ENCODE data around the gene ATP6V0B.

ATP6V0B gene

DNA sequence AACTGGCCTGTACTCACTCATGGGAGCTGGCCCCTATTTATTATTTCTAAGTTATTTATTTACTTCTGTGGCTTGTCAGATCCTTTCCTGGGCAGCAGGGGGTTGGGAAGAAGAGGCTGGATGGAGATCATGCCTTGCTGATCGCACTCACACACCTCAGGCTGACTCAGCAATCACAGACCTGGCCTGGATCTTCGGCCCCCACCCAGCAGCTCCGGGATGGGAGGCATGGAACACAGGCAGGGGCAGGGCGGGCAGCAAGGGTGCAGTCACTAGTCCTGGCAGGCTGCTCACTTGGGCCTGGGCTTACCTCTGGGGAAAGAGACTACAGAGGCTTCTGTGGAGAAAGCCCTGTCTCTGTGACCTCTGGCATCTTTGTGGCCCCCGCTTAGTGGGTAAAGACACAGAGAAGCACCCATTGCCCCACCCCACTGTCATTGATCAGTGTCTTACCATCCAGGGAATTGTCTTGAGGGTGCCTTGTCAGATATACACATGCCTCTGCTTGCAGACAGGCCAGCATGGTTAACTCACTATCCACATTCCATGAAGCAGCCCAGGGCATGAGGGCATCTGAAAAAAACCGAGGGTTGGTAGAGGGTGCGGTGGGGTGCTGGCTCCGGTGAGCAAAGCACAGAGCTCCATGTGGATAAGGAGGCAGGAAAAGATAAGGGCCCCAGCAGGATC is 37.4 kb upstream of the ATP6V0B start:
- H3K9ac ChIP-seq (ENCODE audit: low read length) = no peak overlapping the region
- H4K20me1 ChIP-seq (ENCODE audit: insufficient read depth, low read length) = no peaks in the 10 kb centered on the region
- H3K9me3 ChIP-seq (ENCODE audit: insufficient read depth, low read length) = no peaks in the 10 kb centered on the region
- H3K36me3 ChIP-seq (replicated peaks; ENCODE audit: low read depth, low read length) = no peaks in the 10 kb centered on the region
- H3K27me3 ChIP-seq (ENCODE audit: low read depth, low read length) = no peaks in the 10 kb centered on the region
- H2AFZ ChIP-seq (ENCODE audit: low read depth, low read length) = no peak overlapping the region
- H3K4me2 ChIP-seq (ENCODE audit: low read length) = no peak overlapping the region
- H3K27ac ChIP-seq (ENCODE audit: low read length) = no peak overlapping the region
- no peak for TF ChIP-seq EZH2phosphoT487 (IDR thresholded peaks at IDR 0.05; ENCODE audit: low read depth)
- TF ChIP-seq, protein P1, sequence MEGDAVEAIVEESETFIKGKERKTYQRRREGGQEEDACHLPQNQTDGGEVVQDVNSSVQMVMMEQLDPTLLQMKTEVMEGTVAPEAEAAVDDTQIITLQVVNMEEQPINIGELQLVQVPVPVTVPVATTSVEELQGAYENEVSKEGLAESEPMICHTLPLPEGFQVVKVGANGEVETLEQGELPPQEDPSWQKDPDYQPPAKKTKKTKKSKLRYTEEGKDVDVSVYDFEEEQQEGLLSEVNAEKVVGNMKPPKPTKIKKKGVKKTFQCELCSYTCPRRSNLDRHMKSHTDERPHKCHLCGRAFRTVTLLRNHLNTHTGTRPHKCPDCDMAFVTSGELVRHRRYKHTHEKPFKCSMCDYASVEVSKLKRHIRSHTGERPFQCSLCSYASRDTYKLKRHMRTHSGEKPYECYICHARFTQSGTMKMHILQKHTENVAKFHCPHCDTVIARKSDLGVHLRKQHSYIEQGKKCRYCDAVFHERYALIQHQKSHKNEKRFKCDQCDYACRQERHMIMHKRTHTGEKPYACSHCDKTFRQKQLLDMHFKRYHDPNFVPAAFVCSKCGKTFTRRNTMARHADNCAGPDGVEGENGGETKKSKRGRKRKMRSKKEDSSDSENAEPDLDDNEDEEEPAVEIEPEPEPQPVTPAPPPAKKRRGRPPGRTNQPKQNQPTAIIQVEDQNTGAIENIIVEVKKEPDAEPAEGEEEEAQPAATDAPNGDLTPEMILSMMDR (IDR thresholded peaks at IDR 0.05; ENCODE audit: low read depth, low read length) = no peak
- no peaks in the 10 kb centered on the region for H3K4me1 ChIP-seq (ENCODE audit: low read length)
- no peak overlapping the region for H3K4me3 ChIP-seq (ENCODE audit: low read length)
- H3K79me2 ChIP-seq (ENCODE audit: low read length) = no peaks in the 10 kb centered on the region

DNA sequence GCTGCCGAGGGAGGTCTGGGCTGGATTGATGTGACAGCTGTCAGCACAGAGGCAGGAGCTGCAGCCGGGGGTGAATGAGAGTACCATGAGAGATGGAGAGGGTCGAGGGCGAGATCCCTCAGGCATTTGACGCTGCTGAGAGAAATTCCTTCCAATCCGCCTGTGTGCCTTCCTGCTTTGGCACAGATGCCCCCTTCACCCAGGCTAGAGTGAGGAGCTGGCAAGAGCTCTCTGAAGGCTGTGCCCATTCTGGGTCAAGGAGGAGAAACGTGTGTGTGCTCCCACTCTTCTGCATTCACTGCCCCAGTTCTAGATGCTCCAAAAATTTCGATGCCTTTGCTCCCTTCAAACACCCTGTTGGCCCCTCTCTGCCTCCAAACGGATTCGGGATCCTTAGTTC is 36.4 kb upstream of the ATP6V0B start:
- H4K20me1 ChIP-seq (ENCODE audit: insufficient read depth, low read length) = no peaks in the 10 kb centered on the region
- H2AFZ ChIP-seq (ENCODE audit: low read depth, low read length) = no peak overlapping the region
- no peak overlapping the region for H3K9ac ChIP-seq (ENCODE audit: low read length)
- H3K27ac ChIP-seq (ENCODE audit: low read length) = no peak overlapping the region
- H3K4me1 ChIP-seq (ENCODE audit: low read length) = no peaks in the 10 kb centered on the region
- no peaks in the 10 kb centered on the region for H3K36me3 ChIP-seq (replicated peaks; ENCODE audit: low read depth, low read length)
- H3K9me3 ChIP-seq (ENCODE audit: insufficient read depth, low read length) = no peaks in the 10 kb centered on the region
- H3K4me3 ChIP-seq (ENCODE audit: low read length) = no peak overlapping the region
- no peak for TF ChIP-seq EZH2phosphoT487 (IDR thresholded peaks at IDR 0.05; ENCODE audit: low read depth)
- TF ChIP-seq, protein P1 (IDR thresholded peaks at IDR 0.05; ENCODE audit: low read depth, low read length) = no peak
- no peaks in the 10 kb centered on the region for H3K27me3 ChIP-seq (ENCODE audit: low read depth, low read length)
- no peak overlapping the region for H3K4me2 ChIP-seq (ENCODE audit: low read length)
- no peaks in the 10 kb centered on the region for H3K79me2 ChIP-seq (ENCODE audit: low read length)

DNA sequence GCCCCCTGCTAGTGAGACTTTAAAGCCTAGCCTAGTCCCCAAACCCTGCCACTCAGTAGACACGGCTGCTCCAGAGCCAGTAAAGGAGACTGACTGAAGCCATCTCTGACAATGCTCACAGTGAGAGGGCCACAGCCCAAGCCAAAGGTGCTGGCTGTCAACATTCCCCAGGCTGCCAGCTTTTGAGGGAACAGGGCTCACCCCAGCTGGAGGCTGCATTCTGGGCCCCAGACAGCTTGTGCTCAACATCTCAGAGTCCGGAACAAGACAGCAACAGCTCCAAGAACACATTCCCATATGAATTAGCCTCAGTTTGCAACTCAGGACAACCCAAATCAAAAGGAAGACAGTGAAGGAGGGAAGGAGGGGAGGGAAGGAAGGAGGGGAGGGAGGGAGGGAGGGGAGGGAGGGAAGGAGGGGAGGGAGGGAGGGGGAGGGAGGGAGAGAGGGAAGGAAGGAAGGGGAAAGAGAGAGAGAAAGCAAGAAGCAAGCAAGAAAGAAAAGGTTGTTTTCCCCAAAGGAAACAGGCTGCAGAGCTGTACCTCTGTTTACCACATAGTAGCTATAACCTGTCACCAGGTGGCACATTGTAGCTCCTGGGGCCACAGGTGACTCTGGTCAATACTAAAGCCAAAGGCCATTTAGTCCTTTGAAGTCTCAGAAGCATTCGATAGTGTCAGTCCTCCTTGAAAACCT is 35.7 kb upstream of the ATP6V0B start:
- no peaks in the 10 kb centered on the region for H3K36me3 ChIP-seq (replicated peaks; ENCODE audit: low read depth, low read length)
- H3K4me1 ChIP-seq (ENCODE audit: low read length) = no peaks in the 10 kb centered on the region
- H3K27me3 ChIP-seq (ENCODE audit: low read depth, low read length) = no peaks in the 10 kb centered on the region
- no peak overlapping the region for H3K27ac ChIP-seq (ENCODE audit: low read length)
- H3K9ac ChIP-seq (ENCODE audit: low read length) = no peak overlapping the region
- H3K9me3 ChIP-seq (ENCODE audit: insufficient read depth, low read length) = no peaks in the 10 kb centered on the region
- H3K4me3 ChIP-seq (ENCODE audit: low read length) = no peak overlapping the region
- no peaks in the 10 kb centered on the region for H3K79me2 ChIP-seq (ENCODE audit: low read length)
- no peak overlapping the region for H3K4me2 ChIP-seq (ENCODE audit: low read length)
- TF ChIP-seq EZH2phosphoT487 (IDR thresholded peaks at IDR 0.05; ENCODE audit: low read depth) = no peak
- TF ChIP-seq, protein P1 (IDR thresholded peaks at IDR 0.05; ENCODE audit: low read depth, low read length) = no peak
- H2AFZ ChIP-seq (ENCODE audit: low read depth, low read length) = no peak overlapping the region
- H4K20me1 ChIP-seq (ENCODE audit: insufficient read depth, low read length) = no peaks in the 10 kb centered on the region

DNA sequence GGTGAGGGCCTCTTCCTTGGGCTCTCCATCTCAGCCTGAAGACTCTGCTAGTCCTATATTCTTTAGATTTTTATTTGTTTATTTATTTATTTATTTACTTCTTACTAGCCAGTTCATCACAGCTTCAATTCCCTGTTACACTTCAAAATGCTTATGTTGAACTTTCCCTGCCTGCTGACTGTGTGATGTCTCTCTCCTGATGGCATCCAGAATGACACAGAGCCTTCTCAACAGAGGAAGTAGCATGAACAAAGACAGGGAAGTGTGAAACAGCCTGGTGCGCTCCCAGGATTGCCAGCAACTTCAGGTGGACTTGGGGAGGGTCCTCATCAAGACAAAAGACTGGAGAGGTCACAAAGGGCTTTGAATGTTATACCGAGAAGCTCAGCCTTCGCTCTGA is 32.3 kb upstream of the ATP6V0B start:
- H3K4me2 ChIP-seq (ENCODE audit: low read length) = no peak overlapping the region
- no peaks in the 10 kb centered on the region for H3K4me1 ChIP-seq (ENCODE audit: low read length)
- no peak overlapping the region for H3K9ac ChIP-seq (ENCODE audit: low read length)
- H3K27ac ChIP-seq (ENCODE audit: low read length) = no peak overlapping the region
- H3K36me3 ChIP-seq (replicated peaks; ENCODE audit: low read depth, low read length) = no peaks in the 10 kb centered on the region
- H3K27me3 ChIP-seq (ENCODE audit: low read depth, low read length) = no peaks in the 10 kb centered on the region
- no peaks in the 10 kb centered on the region for H4K20me1 ChIP-seq (ENCODE audit: insufficient read depth, low read length)
- H3K4me3 ChIP-seq (ENCODE audit: low read length) = no peak overlapping the region
- H2AFZ ChIP-seq (ENCODE audit: low read depth, low read length) = no peak overlapping the region
- TF ChIP-seq, protein P1 (IDR thresholded peaks at IDR 0.05; ENCODE audit: low read depth, low read length) = no peak
- TF ChIP-seq EZH2phosphoT487 (IDR thresholded peaks at IDR 0.05; ENCODE audit: low read depth) = no peak
- H3K79me2 ChIP-seq (ENCODE audit: low read length) = peaks cover 22% of the 10 kb centered on the region
- no peaks in the 10 kb centered on the region for H3K9me3 ChIP-seq (ENCODE audit: insufficient read depth, low read length)
